HG03432 (cell line): ENCODE data around the gene PALMD.

ENCODE experiments used
- ATAC-seq: cut with Tn5 transposase; IDR thresholded peaks from one replicate; pipeline ENCODE4 v1.9.1; 2021; ENCODE audit warnings: mild to moderate bottlenecking, moderate library complexity; ENCODE audit not compliant: unreplicated experiment

Gene PALMD, protein sequence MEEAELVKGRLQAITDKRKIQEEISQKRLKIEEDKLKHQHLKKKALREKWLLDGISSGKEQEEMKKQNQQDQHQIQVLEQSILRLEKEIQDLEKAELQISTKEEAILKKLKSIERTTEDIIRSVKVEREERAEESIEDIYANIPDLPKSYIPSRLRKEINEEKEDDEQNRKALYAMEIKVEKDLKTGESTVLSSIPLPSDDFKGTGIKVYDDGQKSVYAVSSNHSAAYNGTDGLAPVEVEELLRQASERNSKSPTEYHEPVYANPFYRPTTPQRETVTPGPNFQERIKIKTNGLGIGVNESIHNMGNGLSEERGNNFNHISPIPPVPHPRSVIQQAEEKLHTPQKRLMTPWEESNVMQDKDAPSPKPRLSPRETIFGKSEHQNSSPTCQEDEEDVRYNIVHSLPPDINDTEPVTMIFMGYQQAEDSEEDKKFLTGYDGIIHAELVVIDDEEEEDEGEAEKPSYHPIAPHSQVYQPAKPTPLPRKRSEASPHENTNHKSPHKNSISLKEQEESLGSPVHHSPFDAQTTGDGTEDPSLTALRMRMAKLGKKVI

DNA sequence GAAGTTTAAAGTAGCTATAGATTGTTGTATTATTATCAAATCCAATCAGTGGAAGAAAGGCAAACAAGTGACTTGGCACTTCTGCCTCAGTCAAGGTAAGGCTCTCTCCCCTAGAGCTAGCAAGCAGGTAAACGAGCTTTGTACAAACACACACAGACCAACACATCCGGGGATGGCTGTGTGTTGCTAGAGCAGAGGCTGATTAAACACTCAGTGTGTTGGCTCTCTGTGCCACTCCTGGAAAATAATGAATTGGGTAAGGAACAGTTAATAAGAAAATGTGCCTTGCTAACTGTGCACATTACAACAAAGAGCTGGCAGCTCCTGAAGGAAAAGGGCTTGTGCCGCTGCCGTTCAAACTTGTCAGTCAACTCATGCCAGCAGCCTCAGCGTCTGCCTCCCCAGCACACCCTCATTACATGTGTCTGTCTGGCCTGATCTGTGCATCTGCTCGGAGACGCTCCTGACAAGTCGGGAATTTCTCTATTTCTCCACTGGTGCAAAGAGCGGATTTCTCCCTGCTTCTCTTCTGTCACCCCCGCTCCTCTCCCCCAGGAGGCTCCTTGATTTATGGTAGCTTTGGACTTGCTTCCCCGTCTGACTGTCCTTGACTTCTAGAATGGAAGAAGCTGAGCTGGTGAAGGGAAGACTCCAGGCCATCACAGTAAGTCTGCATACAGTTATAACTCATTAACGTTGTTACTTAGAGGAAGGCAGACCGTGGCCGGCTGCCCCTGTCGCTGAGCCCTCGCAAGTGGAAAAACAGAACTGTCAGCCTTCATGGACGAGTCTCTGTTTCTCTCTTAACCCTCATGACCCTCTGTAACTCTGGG lies at the start of gene PALMD:
PALMD (plus strand) TSS at position 415 of the 833 bp plus-strand sequence; CDS start at position 620, 205 bp downstream.
- no peak for ATAC-seq

DNA sequence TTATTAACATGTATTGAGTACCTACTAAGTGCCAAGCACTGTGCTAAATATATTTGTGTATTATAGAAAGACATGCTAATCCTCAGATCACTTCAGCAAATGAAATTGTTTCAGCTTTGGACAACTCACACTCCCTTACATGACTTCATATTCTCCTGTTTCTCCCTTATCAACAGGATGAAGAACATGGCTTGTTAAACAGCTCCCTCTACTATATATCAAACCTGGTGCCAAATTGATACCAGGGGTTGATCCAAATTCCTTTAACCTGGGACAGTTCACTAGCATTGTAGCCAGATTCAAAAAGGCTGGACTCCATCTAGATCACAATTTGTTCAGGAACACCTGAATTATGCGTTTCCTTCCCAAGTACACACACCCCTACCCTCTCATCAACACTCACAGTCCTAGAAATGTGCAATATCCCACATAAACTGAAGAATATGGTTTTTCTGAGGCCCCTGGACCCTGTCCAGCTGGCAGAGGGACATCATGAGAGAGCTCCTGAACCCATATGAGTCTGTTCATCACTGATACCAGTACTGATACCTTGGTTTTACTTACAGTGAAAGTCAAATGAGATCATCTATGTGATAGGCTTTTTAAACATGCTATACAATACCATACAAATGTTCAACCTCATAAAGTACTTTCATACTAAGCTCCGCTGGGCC lies 47.0 kb upstream of the PALMD start:
- ATAC-seq, result no peak

GRCh38 chr1:99599678-99600175 lies 46.2 kb upstream of the PALMD start:
- no peak for ATAC-seq

DNA sequence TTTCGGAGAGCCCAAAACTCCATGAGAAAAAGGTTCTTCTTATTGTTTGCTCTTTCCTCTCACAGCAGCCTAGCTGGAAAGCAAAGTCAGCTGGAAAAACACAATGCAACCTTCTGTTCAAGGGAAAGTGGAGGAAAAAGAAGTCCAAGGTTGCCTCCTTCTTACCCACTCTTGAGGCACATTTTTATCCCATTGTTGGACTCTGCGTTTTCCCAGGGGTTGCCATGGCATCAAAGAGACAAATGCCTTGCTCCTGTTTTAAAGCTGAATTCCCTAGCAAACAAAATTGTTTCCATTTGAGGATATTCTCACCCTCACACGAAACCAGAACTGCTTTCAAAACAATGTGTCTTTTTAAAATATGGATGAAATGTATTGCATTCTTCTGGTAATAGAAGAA lies 45.1 kb upstream of the PALMD start:
- ATAC-seq, result no peak

- ATAC-seq, result no peak
These were observed 44.7 kb upstream of the PALMD start for GRCh38 chr1:99601208-99601607.

- ATAC-seq, result no peak
These were observed 44.1 kb upstream of the PALMD start for GRCh38 chr1:99601709-99602403.

GRCh38 chr1:99602404-99602969 lies 43.4 kb upstream of the PALMD start:
- no peak for ATAC-seq

DNA sequence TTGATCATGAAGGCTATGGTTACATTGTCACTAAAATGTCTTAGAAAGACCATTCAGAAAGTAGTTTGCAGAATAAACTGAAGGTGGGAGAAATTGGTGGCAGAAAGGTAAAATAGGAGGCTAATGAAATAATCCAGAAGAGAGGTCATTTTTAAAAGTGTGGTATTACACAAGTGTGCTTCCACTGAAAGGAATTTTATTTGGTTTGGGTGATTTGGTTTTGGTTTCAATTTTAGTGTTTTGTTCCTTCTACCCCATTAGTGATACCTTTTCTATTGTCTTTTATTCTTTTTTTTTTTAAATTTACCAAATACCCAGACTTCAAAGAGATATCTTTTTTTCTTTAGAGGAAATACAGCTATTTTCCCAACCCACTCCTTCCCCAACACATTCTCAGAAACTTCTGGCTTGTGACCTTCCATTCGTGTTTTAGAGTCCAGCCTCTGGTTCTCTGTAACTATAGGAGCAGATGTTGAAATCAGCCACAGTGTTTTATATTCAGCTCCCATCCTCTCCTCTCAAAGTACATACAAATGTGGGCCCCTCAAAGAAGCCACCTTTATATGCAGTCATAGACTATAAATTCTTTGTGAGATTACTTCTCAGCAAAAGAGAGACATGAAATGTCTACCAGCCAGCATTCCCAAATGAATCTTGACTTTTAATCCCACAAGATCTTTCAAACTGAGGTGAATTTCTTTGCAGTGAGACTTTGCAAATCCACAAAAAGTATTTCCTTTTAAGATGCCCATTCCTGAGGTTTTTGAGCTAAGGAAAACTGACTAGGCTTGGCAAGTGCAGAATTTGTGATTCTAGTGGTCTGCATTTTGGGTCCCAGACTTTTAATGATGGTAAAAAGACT lies 42.0 kb upstream of the PALMD start:
- peak; percentile 57 for ATAC-seq

- no peak for ATAC-seq
These were observed 39.6 kb upstream of the PALMD start for GRCh38 chr1:99606306-99606705.

DNA sequence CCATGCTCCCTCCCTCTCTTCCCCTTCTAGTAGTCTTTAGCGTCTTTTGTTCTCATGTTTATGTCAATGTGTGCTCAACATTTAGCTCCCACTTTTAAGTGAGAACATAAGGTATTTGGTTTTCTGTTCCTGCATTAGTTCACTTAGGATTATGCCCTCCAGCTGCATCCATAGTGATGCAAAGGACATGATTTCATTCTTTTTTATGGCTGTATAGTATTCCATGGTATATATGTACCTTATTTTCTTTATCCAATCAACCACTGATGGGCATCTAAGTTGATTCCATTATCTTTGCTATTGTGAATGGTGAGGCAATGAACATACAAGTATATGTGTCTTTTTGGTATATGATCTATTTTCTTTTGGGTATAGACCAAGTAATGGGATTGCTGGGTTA lies 38.3 kb upstream of the PALMD start:
- ATAC-seq, result no peak

DNA sequence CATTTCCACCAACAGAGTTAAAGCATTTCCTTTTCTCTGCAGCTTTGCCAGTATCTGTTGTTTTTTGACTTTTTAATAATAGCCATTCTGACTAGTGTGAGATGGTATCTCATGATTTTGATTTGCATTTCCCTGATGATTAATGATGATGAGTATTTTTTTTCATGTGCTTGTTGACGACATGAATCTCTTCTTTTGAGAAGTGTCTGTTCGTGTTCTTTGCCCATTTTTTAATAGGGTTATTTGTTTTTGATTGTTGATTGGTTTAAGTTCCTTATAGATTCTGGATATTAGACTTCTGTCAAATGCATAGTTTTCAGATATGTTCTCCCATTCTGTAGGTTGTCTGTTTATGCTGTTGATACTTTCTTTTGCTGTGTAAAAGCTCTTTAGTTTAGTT lies 37.9 kb upstream of the PALMD start:
- no peak for ATAC-seq

GRCh38 chr1:99613716-99614115 lies 32.2 kb upstream of the PALMD start:
- no peak for ATAC-seq

GRCh38 chr1:99614728-99615127 lies 31.2 kb upstream of the PALMD start:
- ATAC-seq, result no peak

GRCh38 chr1:99619583-99619982 lies 26.3 kb upstream of the PALMD start:
- ATAC-seq, result no peak

DNA sequence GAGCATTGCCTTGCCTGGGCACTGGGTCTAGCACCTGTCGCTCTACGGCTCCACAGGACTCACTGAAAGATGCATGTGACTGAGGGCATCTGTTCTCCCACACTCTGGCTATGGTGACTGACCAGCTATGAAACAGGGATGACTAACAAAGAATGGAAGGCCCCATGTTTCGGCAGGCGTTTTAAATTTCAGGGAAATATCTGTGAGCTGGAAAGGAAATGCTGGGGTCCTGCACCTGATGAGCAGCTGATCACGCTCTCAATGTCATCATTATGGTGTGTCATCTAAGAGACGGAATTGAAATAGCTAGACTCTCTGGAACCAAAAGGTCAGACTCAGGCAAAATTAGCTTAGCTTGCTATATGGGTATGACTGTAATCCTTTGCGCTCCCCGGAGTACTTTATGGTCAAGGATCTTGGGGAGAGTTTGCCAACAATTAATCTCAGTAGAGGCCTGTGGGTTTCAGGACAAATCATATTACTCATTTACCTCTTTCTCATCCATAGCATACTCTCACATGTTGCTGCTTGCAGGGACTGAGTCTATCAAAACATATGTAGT lies 24.5 kb upstream of the PALMD start:
- ATAC-seq, result no peak

- no peak for ATAC-seq
These were observed 23.1 kb upstream of the PALMD start for GRCh38 chr1:99622702-99623347.

DNA sequence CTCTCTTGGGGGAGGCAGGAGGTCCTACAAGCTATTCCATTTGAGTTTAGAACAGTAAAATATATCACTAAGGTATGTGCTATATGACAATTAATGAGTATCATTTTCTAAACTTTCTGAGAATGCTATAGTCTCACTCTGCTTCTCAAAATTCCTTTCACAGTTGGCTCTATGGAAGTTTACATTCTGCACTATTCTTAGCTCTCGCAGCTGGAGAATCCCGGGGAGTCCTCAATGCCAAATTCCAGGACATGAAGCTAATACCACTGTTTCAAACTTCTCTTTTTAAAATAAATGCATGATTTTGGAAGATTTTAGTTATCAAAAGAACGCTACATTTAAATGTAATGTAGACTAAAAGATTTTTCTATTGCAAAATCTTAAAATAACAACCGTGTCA lies 22.4 kb upstream of the PALMD start:
- no peak for ATAC-seq

GRCh38 chr1:99627615-99628014 lies 18.3 kb upstream of the PALMD start:
- no peak for ATAC-seq
